HepG2 (cell line): ENCODE data around the gene SLCO3A1. TPM values are rescaled to one million over a fixed set of nuclear protein-coding genes. Genes with fewer than 3 reads are reported as not detected.

Experiments
- ATAC-seq: fragments of 200-7000 bp; cut with Tn5 transposase; 3 replicates; pipeline ENCODE4 v1.9.1; 2020; ENCODE audit warnings: mild to moderate bottlenecking, moderate library complexity
- BruUV-seq: library from RNA; stranded (reverse); fragments of 400-500 nt; replicated peaks from 2 replicates; lab custom pipeline; 2021; lab: Mats Ljungman, UMichigan
- CTCF ChIA-PET: fragments of 300-600 bp; formaldehyde crosslinking; extraction: SDS; loops from one replicate; lab custom pipeline; 2021; ENCODE audit warnings: low total read pairs, inconsistent platforms, low intra/inter-chr PET ratio; lab: Yijun Ruan, JAX
- POLR2A ChIA-PET: fragments of 350-600 bp; sonication (Branson Sonifier 250); formaldehyde crosslinking; loops from one replicate; lab custom pipeline; 2020; ENCODE audit warnings: antibody characterized with exemption, inconsistent platforms; lab: Yijun Ruan, JAX
- DNase-seq: peaks from one replicate; pipeline ENCODE4 v3.0.0-alpha.2; 2015; ENCODE audit warnings: low spot score
- FAIRE-seq: peaks from 3 replicates; lab custom pipeline; 2011; peaks lifted over from hg19 to GRCh38; lab: Jason Lieb, UNC
- H2AFZ ChIP-seq: one replicate; pipeline ENCODE4 v1.6.1; 2011; ENCODE audit warnings: low read length, inconsistent platforms
- H3K27ac ChIP-seq: fragments of 300-600 bp; 3 replicates; pipeline ENCODE4 v1.8.0; 2011; ENCODE audit warnings: mixed run types, mild to moderate bottlenecking, mixed read lengths, low read length, inconsistent platforms; ENCODE audit not compliant: insufficient read depth; ENCODE audit errors: extremely low read length
- H3K27me3 ChIP-seq, 2 experiments: fragments of 200-600 bp in 1 of 2; 2 replicates in 1 of 2; 3 replicates in 1 of 2; pipeline versions ENCODE4 v1.6.0 to v1.8.0; 2011; ENCODE audit warnings: low read length in 2 of 2, mild to moderate bottlenecking in 2 of 2, moderate library complexity in 2 of 2, inconsistent platforms in 1 of 2; ENCODE audit not compliant: insufficient read depth in 2 of 2, control insufficient read depth in 1 of 2
- H3K36me3 ChIP-seq, 2 experiments: fragments of 200-600 bp in 1 of 2; replicated peaks in 1 of 2; 2 replicates in 1 of 2; 3 replicates in 1 of 2; pipeline versions ENCODE4 v1.5.1 to v1.8.0; 2011; ENCODE audit warnings: low read length in 2 of 2, inconsistent platforms in 1 of 2; ENCODE audit not compliant: insufficient read depth in 2 of 2, control insufficient read depth in 1 of 2
- H3K4me1 ChIP-seq: 2 replicates; pipeline ENCODE4 v1.5.1; 2012; ENCODE audit warnings: low read length, inconsistent platforms; ENCODE audit not compliant: insufficient read depth
- H3K4me2 ChIP-seq: 2 replicates; pipeline ENCODE4 v1.6.0; 2011; ENCODE audit warnings: low read depth, low read length, inconsistent platforms
- H3K4me3 ChIP-seq, 3 experiments: fragments of 200-600 bp in 1 of 3; sonication (generic), shearing (Covaris generic) in 1 of 3; replicated peaks in 1 of 3; 2 replicates each; pipeline ENCODE4 v1.5.1; 2011 to 2016; ENCODE audit warnings: low read length in 3 of 3, inconsistent platforms in 2 of 3, low read depth in 2 of 3, mild to moderate bottlenecking in 2 of 3, control low read depth in 1 of 3, mixed read lengths in 1 of 3; ENCODE audit not compliant: insufficient read depth in 1 of 3
- H3K79me2 ChIP-seq: one replicate; pipeline ENCODE4 v1.6.1; 2011; ENCODE audit warnings: low read length, inconsistent platforms; ENCODE audit not compliant: insufficient read depth
- H3K9ac ChIP-seq: 2 replicates; pipeline ENCODE4 v1.6.0; 2011; ENCODE audit warnings: mild to moderate bottlenecking, low read depth, low read length, inconsistent platforms; ENCODE audit not compliant: insufficient read depth
- H3K9me3 ChIP-seq: 2 replicates; pipeline ENCODE4 v1.5.1; 2012; ENCODE audit warnings: mild to moderate bottlenecking, low read length
- H4K20me1 ChIP-seq: 2 replicates; pipeline ENCODE4 v1.6.0; 2011; ENCODE audit warnings: inconsistent platforms, mild to moderate bottlenecking, low read length, moderate library complexity; ENCODE audit not compliant: insufficient read depth
- EHMT2 ChIP-seq: fragments of 200-600 bp; sonication (generic); IDR thresholded peaks from 2 replicates; pipeline ENCODE4 v1.7.0; 2017; ENCODE audit warnings: antibody characterized with exemption, low read depth, low read length, borderline replicate concordance
- RBAK ChIP-seq: sonication (generic); formaldehyde crosslinking; IDR thresholded peaks from 2 replicates; pipeline ENCODE4 v1.5.1; 2020; ENCODE audit warnings: mild to moderate bottlenecking, missing genetic modification reagents
- RFX3 ChIP-seq: IDR thresholded peaks from 2 replicates; pipeline ENCODE4 v1.6.1; 2016; ENCODE audit warnings: missing biosample characterization, missing genetic modification reagents
- ZC3H4 ChIP-seq: sonication (generic); formaldehyde crosslinking; IDR thresholded peaks from 2 replicates; pipeline ENCODE4 v1.4.0; 2020; ENCODE audit warnings: missing genetic modification reagents, borderline replicate concordance
- ZFP1 ChIP-seq: IDR thresholded peaks from 2 replicates; pipeline ENCODE4 v1.6.1; 2016
- ZKSCAN8 ChIP-seq: IDR thresholded peaks from 2 replicates; pipeline ENCODE4 v1.6.1; 2016; ENCODE audit warnings: borderline replicate concordance, missing genetic modification reagents, missing compliant biosample characterization
- ZNF678 ChIP-seq: sonication (generic); formaldehyde crosslinking; IDR thresholded peaks from 2 replicates; pipeline ENCODE4 v1.4.0; 2020; ENCODE audit warnings: mild to moderate bottlenecking, missing genetic modification reagents
- WGBS: methylation state at CpG from one replicate; pipeline ENCODE4 v1.1.6; 2017; ENCODE audit warnings: low lambda C conversion rate; 5-methylcytosine and 5-hydroxymethylcytosine counted together
- in situ Hi-C: cut with HindIII; loops from 2 replicates; pipeline ENCODE4 v1.10.0; 2017; ENCODE audit warnings: low pct_unique_long_range_greater_than_20kb; ENCODE audit not compliant: extremely low pct_ligation_motif_present
- intact Hi-C: fragments of 100-400 bp; cut with micrococcal nuclease; formaldehyde crosslinking; loops from one replicate; pipeline ENCODE4 v1.10.0; 2022; ENCODE audit not compliant: unreplicated experiment
- polyA plus RNA-seq, 8 experiments: library from polyadenylated mRNA; depleted of rRNA in 3 of 8; stranded (reverse) in 7 of 8; unstranded in 1 of 8; fragments of >200 nt; fragmentation: Illumina TruSeq in 4 of 8; extraction: Trizol in 4 of 8; gene quantifications; 2 replicates each; pipeline versions ENCODE4 v1.2.1 to v1.2.3, GENCODE V29; 2011 to 2016; ENCODE audit warnings: low read depth in 4 of 8, missing spikeins in 1 of 8, mixed read lengths in 1 of 8; ENCODE audit not compliant: insufficient read depth in 1 of 8
- total RNA-seq, 5 experiments: library from RNA; depleted of rRNA; stranded (reverse); fragments of >200 nt; fragmentation: Illumina TruSeq; extraction: Trizol; gene quantifications; 2 replicates each; pipeline ENCODE4 v1.2.3, GENCODE V29; 2016; ENCODE audit warnings: low read depth in 1 of 5
- TF ChIP-seq, protein P1 (sequence below): sonication (generic); formaldehyde crosslinking; conservative IDR thresholded peaks from 2 replicates; pipeline ENCODE4 v1.4.0; 2020; ENCODE audit warnings: missing genetic modification reagents
- TF ChIP-seq, protein P2 (sequence below): sonication (generic); formaldehyde crosslinking; conservative IDR thresholded peaks from 2 replicates; pipeline ENCODE4 v1.4.0; 2020; ENCODE audit warnings: mild to moderate bottlenecking, missing genetic modification reagents, moderate library complexity

The SLCO3A1 gene
- total and polyA plus RNA-seq, 2 of the 13 experiments (the other 11 are each of a cell fraction or from before 2014, with no cell fraction given), result 0.02 TPM; not detected in 1

DNA sequence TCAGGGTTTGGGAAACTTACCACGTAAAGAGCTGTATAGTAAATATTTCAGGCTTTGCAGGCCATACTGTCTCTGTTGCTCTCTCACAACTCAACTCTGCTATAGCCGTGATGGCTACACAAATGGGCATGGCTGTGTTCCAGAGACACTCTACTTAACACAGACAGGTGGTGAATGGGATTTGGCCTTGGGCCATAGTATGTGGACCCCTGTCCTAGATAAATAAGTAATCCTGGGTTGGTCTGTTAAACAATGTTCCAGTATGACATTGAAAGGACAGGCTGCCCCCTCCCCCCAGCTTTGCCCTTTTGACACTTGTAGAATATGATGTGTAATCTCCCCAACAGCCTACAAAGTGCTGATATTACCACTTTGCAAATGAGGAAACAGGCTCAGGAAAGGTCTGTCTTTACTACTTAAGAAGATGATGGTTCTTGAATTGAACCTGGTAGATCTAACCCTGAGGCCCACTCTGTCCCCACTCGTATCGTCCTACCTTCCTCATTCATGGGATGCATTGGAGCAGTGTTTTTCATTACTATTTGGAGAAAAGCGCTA, 38.4 kb downstream of the SLCO3A1 start:
- in situ Hi-C loops (no loop called here), intact Hi-C loops (no loop called here)
- H3K79me2 ChIP-seq, result no peaks in the 10 kb centered on the region
- no peak overlapping the region for H3K27ac ChIP-seq
- H3K36me3 ChIP-seq, result no peaks in the 10 kb centered on the region
- no peaks in the 10 kb centered on the region; a peak in 1 of 5 replicates for H3K27me3 ChIP-seq
- DNase-seq (no peak), FAIRE-seq (no peak), ATAC-seq (no peak)
- TF ChIP-seq ZKSCAN8 (CRISPR knock-in tag) (no peak), EHMT2 (no peak), ZFP1 (CRISPR knock-in tag) (no peak), RBAK (no peak), ZC3H4 (no peak), RFX3 (no peak), ZNF678 (no peak)
- TF ChIP-seq, protein P1, sequence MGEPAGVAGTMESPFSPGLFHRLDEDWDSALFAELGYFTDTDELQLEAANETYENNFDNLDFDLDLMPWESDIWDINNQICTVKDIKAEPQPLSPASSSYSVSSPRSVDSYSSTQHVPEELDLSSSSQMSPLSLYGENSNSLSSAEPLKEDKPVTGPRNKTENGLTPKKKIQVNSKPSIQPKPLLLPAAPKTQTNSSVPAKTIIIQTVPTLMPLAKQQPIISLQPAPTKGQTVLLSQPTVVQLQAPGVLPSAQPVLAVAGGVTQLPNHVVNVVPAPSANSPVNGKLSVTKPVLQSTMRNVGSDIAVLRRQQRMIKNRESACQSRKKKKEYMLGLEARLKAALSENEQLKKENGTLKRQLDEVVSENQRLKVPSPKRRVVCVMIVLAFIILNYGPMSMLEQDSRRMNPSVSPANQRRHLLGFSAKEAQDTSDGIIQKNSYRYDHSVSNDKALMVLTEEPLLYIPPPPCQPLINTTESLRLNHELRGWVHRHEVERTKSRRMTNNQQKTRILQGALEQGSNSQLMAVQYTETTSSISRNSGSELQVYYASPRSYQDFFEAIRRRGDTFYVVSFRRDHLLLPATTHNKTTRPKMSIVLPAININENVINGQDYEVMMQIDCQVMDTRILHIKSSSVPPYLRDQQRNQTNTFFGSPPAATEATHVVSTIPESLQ, result no peak
- TF ChIP-seq, protein P2, sequence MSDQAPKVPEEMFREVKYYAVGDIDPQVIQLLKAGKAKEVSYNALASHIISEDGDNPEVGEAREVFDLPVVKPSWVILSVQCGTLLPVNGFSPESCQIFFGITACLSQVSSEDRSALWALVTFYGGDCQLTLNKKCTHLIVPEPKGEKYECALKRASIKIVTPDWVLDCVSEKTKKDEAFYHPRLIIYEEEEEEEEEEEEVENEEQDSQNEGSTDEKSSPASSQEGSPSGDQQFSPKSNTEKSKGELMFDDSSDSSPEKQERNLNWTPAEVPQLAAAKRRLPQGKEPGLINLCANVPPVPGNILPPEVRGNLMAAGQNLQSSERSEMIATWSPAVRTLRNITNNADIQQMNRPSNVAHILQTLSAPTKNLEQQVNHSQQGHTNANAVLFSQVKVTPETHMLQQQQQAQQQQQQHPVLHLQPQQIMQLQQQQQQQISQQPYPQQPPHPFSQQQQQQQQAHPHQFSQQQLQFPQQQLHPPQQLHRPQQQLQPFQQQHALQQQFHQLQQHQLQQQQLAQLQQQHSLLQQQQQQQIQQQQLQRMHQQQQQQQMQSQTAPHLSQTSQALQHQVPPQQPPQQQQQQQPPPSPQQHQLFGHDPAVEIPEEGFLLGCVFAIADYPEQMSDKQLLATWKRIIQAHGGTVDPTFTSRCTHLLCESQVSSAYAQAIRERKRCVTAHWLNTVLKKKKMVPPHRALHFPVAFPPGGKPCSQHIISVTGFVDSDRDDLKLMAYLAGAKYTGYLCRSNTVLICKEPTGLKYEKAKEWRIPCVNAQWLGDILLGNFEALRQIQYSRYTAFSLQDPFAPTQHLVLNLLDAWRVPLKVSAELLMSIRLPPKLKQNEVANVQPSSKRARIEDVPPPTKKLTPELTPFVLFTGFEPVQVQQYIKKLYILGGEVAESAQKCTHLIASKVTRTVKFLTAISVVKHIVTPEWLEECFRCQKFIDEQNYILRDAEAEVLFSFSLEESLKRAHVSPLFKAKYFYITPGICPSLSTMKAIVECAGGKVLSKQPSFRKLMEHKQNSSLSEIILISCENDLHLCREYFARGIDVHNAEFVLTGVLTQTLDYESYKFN (CRISPR knock-in tag), result no peak
- H3K4me3 ChIP-seq, result no peak overlapping the region
- ChIA-PET POLR2A (no interaction called here), CTCF (no interaction called here)
- H3K4me1 ChIP-seq, result no peaks in the 10 kb centered on the region
- no peaks in the 10 kb centered on the region for H3K9me3 ChIP-seq
- no peak overlapping the region for H3K9ac ChIP-seq
- H2AFZ ChIP-seq, result no peak overlapping the region
- H3K4me2 ChIP-seq, result no peak overlapping the region
- H4K20me1 ChIP-seq, result no peaks in the 10 kb centered on the region
- WGBS, result 38% methylated on average over 4 of the region's 5 CpGs
- BruUV-seq, result no TSS peak
